Stimulated activated CD8-positive, alpha-beta memory T cell treated with anti-CD3 and anti-CD28 coated beads, Interleukin-7, amount 100 ng/mL, for 4 hours (primary cell): ENCODE measurements around the gene NTMT1.

ENCODE experiments used
- DNase-seq, 2 donors: peaks; one replicate each; pipeline ENCODE4 v3.0.0-alpha.2; 2020; ENCODE audit warnings: low read depth in 2 of 2

Gene NTMT1

GRCh38 chr9:129677456-129677855, 51.5 kb downstream of the NTMT1 start:
- no peak for DNase-seq

- DNase-seq: no peak
Observed at GRCh38 chr9:129678844-129679243, 52.9 kb downstream of the NTMT1 start.

GRCh38 chr9:129679537-129679936, 53.6 kb downstream of the NTMT1 start:
- no peak for DNase-seq

GRCh38 chr9:129681924-129682323, 56.0 kb downstream of the NTMT1 start:
- no peak for DNase-seq

- no peak for DNase-seq
Observed at GRCh38 chr9:129682381-129682780, 56.4 kb downstream of the NTMT1 start.

GRCh38 chr9:129685220-129685932, 59.4 kb downstream of the NTMT1 start:
- DNase-seq: no peak
